Hepatocyte (in vitro differentiated cells): Measurements from ENCODE around the gene LRRC52. TPM values are rescaled to one million over a fixed set of nuclear protein-coding genes. Genes with fewer than 3 reads are reported as not detected.

ENCODE experiments used
- DNase-seq: peaks from one replicate; pipeline ENCODE4 v3.0.0-alpha.2; 2016; ENCODE audit warnings: low spot score
- H2AFZ ChIP-seq: fragments of 200-600 bp; sonication (generic); 2 replicates; pipeline ENCODE4 v1.6.0; 2016; ENCODE audit warnings: antibody characterized with exemption, mild to moderate bottlenecking
- H3K27ac ChIP-seq: fragments of 200-600 bp; sonication (generic); 2 replicates; pipeline ENCODE4 v1.5.1; 2016; ENCODE audit warnings: mild to moderate bottlenecking
- H3K27me3 ChIP-seq: fragments of 200-600 bp; sonication (generic); 2 replicates; pipeline ENCODE4 v1.6.1; 2016
- H3K36me3 ChIP-seq: fragments of 200-600 bp; sonication (generic); replicated peaks from 2 replicates; pipeline ENCODE4 v1.5.1; 2016; ENCODE audit warnings: low read depth; ENCODE audit not compliant: insufficient read depth
- H3K4me1 ChIP-seq: fragments of 200-600 bp; sonication (generic); 2 replicates; pipeline ENCODE4 v1.5.1; 2016; ENCODE audit warnings: mild to moderate bottlenecking, moderate library complexity; ENCODE audit not compliant: insufficient read depth
- H3K4me2 ChIP-seq: fragments of 200-600 bp; sonication (generic); 2 replicates; pipeline ENCODE4 v1.6.0; 2016
- H3K4me3 ChIP-seq: fragments of 200-600 bp; sonication (generic); 2 replicates; pipeline ENCODE4 v1.5.1; 2016; ENCODE audit warnings: mild to moderate bottlenecking
- H3K79me2 ChIP-seq: fragments of 200-600 bp; sonication (generic); 2 replicates; pipeline ENCODE4 v1.6.0; 2017; ENCODE audit warnings: mild to moderate bottlenecking
- H3K9me2 ChIP-seq: fragments of 200-600 bp; sonication (generic); replicated peaks from 2 replicates; pipeline ENCODE4 v1.6.0; 2017; ENCODE audit warnings: mild to moderate bottlenecking; ENCODE audit not compliant: insufficient read depth
- H3K9me3 ChIP-seq: fragments of 200-600 bp; sonication (generic); 2 replicates; pipeline ENCODE4 v1.5.1; 2016; ENCODE audit warnings: low read depth, mild to moderate bottlenecking
- H4K20me1 ChIP-seq: fragments of 200-600 bp; sonication (generic); 2 replicates; pipeline ENCODE4 v1.6.0; 2016; ENCODE audit warnings: mild to moderate bottlenecking; ENCODE audit not compliant: insufficient read depth, poor library complexity, severe bottlenecking
- CTCF ChIP-seq: fragments of 200-600 bp; sonication (generic); IDR thresholded peaks from 2 replicates; pipeline ENCODE4 v1.5.1; 2016; ENCODE audit warnings: antibody characterized with exemption, mild to moderate bottlenecking; ENCODE audit not compliant: poor library complexity
- EZH2 ChIP-seq: fragments of 200-600 bp; sonication (generic); IDR thresholded peaks from 2 replicates; pipeline ENCODE4 v1.6.1; 2016; ENCODE audit warnings: antibody characterized with exemption, mild to moderate bottlenecking, borderline replicate concordance
- EZH2phosphoT487 ChIP-seq: fragments of 200-600 bp; sonication (generic); IDR thresholded peaks from one replicate; pipeline ENCODE4 v1.6.1; 2018; ENCODE audit warnings: antibody characterized with exemption, mild to moderate bottlenecking, low read depth, moderate library complexity; ENCODE audit not compliant: unreplicated experiment, severe bottlenecking
- WGBS: methylation state at CpG from one replicate; pipeline ENCODE4 v1.1.6; 2016; ENCODE audit warnings: low lambda C conversion rate; ENCODE audit errors: missing lambda C conversion rate; 5-methylcytosine and 5-hydroxymethylcytosine counted together
- polyA plus RNA-seq: library from polyadenylated mRNA; unstranded; fragments of >200 nt; fragmentation: Nextera tagmentation; extraction: Ambion mirVana; gene quantifications from 2 replicates; pipeline ENCODE4 v1.2.1, GENCODE V29; 2016
- total RNA-seq: library from RNA; depleted of rRNA; stranded (reverse); fragments of >200 nt; gene quantifications from 2 replicates; pipeline ENCODE4 v1.2.3, GENCODE V29; 2014

The LRRC52 gene
- total and polyA plus RNA-seq, 2 experiments from 2014 or later = not detected

DNA sequence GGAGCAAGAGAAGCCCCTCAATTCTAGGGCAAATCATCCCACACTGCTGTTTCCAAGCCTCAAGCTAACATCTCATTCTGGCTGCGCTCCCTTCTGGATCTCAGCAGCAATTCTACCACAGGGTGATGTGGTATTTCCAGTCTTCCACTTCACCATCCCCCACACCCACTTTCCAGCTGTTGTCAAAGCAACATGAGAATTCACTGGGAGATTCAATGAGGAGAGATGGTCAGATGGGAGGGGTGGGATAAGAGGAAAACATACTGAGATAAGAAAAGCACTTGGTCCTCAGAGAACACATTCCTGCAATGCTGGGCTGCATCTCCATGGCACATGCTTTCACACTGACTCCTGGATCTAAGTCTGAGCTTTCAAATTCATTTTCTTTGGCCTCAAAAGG, 47.3 kb upstream of the LRRC52 start:
- WGBS = 81% methylated on average over 1 of the region's 1 CpG
- no peak overlapping the region for H3K4me2 ChIP-seq

DNA sequence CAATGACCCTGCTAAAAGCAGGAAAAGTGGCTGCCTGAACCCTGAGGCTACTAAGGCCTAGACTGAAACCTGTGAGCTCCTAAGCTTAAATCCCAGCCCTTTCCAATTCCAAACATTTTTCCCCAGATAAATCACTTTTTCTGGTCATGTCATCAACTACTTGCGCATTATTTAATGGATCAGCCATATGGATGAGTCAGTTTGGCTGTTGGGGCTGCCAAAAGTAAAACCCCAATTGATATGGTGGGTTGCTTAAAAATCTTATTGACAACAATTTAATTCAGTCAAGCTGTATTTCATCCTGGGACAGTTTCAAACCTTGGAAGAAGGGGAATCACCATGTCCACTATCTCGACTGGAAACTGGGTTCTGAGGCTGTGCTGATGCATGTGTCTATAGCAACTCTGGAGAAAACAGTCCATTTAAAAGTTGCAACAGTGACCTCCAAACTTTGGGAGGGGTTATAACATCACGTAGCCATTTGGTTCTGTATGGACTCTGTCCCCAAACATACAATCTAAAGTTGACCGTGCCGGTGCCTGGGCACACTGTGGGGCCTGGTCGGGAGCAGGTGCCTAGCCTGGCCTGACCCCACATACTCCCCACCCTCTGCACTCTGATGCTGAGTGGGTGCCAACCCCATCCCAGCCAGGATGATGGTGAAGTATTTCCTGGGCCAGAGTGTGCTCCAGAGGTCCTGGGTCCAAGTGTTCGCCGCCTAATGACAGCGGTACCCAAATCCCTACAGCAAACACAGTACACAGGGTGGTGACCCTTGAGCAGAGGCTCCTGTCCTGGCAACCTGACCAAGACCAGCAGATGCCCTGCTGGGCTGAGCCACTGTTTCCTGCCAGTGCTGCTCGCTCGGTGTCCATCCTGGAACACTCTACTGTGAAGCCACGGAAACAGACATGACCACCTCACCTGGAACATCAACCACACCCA, 46.5 kb upstream of the LRRC52 start:
- no peaks in the 10 kb centered on the region for H3K27me3 ChIP-seq

More for the DNA sequence above, 47.3 kb upstream of the LRRC52 start:
- Histone ChIP-seq H3K9me3 (no peaks in the 10 kb centered on the region), H4K20me1 (no peaks in the 10 kb centered on the region), H3K9me2 (no peaks in the 10 kb centered on the region), H3K27me3 (no peaks in the 10 kb centered on the region), H3K4me3 (no peak overlapping the region), H3K79me2 (no peaks in the 10 kb centered on the region), H2AFZ (no peak overlapping the region), H3K36me3 (no peaks in the 10 kb centered on the region), H3K27ac (no peak overlapping the region), H3K4me1 (peaks cover 8% of the 10 kb centered on the region)
- no peak for TF ChIP-seq CTCF
- TF ChIP-seq EZH2 = no peak
- no peak for TF ChIP-seq EZH2phosphoT487
- peak; percentile 41 for DNase-seq

GRCh38 chr1:165501330-165501969, 42.4 kb upstream of the LRRC52 start:
- no peak overlapping the region for H2AFZ ChIP-seq
- TF ChIP-seq EZH2phosphoT487 = no peak
- H3K27ac ChIP-seq = no peak overlapping the region
- H4K20me1 ChIP-seq = no peaks in the 10 kb centered on the region
- no peak overlapping the region for H3K4me2 ChIP-seq
- no peaks in the 10 kb centered on the region for H3K79me2 ChIP-seq
- WGBS = 85% methylated on average over 7 of the region's 7 CpGs
- no peaks in the 10 kb centered on the region for H3K27me3 ChIP-seq
- no peaks in the 10 kb centered on the region for H3K36me3 ChIP-seq
- H3K9me2 ChIP-seq = no peaks in the 10 kb centered on the region
- no peak overlapping the region for H3K4me3 ChIP-seq
- H3K4me1 ChIP-seq = no peaks in the 10 kb centered on the region
- DNase-seq = no peak
- H3K9me3 ChIP-seq = no peaks in the 10 kb centered on the region

More for the DNA sequence above, 46.5 kb upstream of the LRRC52 start:
- Histone ChIP-seq H3K4me3 (no peak overlapping the region), H3K4me2 (no peak overlapping the region), H3K27ac (no peak overlapping the region), H3K79me2 (no peaks in the 10 kb centered on the region), H3K4me1 (peaks cover 8% of the 10 kb centered on the region), H2AFZ (no peak overlapping the region), H4K20me1 (no peaks in the 10 kb centered on the region), H3K9me2 (no peaks in the 10 kb centered on the region), H3K9me3 (no peaks in the 10 kb centered on the region), H3K36me3 (no peaks in the 10 kb centered on the region)
- no peak for DNase-seq
- TF ChIP-seq EZH2 (no peak), CTCF (no peak), EZH2phosphoT487 (no peak)
- 93% methylated on average over 12 of the region's 12 CpGs for WGBS

- H3K79me2 ChIP-seq = no peaks in the 10 kb centered on the region
- H3K27me3 ChIP-seq = no peaks in the 10 kb centered on the region
- no peaks in the 10 kb centered on the region for H4K20me1 ChIP-seq
- no peak for TF ChIP-seq EZH2
- no peaks in the 10 kb centered on the region for H3K9me2 ChIP-seq
- no peak overlapping the region for H3K27ac ChIP-seq
- no peak for DNase-seq
- H3K4me1 ChIP-seq = no peaks in the 10 kb centered on the region
- H2AFZ ChIP-seq = no peak overlapping the region
- H3K36me3 ChIP-seq = no peaks in the 10 kb centered on the region
- no peaks in the 10 kb centered on the region for H3K9me3 ChIP-seq
- H3K4me2 ChIP-seq = no peak overlapping the region
- H3K4me3 ChIP-seq = no peak overlapping the region
- WGBS = 79% methylated on average over 3 of the region's 3 CpGs
Measured at GRCh38 chr1:165501970-165502348, 41.8 kb upstream of the LRRC52 start.
